IMR-90 (cell line): Measurements from ENCODE around the gene FBLIM1. TPM values are rescaled to one million over a fixed set of nuclear protein-coding genes. Genes with fewer than 3 reads are reported as not detected.

Source experiments
- ATAC-seq: fragments of 200-7000 bp; cut with Tn5 transposase; 2 replicates; pipeline ENCODE4 v1.9.1; 2020; ENCODE audit warnings: low read depth, mild to moderate bottlenecking, moderate library complexity
- BruUV-seq: library from RNA; stranded (reverse); fragments of 400-500 nt; replicated peaks from 2 replicates; lab custom pipeline; 2021; lab: Mats Ljungman, UMichigan
- CTCF ChIA-PET: fragments of 300-600 bp; formaldehyde crosslinking; extraction: SDS; loops from one replicate; lab custom pipeline; 2021; ENCODE audit warnings: antibody characterized with exemption; lab: Yijun Ruan, JAX
- POLR2A ChIA-PET: fragments of 300-600 bp; sonication (Branson Sonifier 250); formaldehyde crosslinking; loops from one replicate; lab custom pipeline; 2022; ENCODE audit warnings: antibody characterized with exemption; ENCODE audit not compliant: unreplicated experiment; lab: Charles Lee
- DNase-seq: peaks from one replicate; pipeline ENCODE4 v3.0.0; 2013
- H2AFZ ChIP-seq: replicated peaks from 2 replicates; pipeline ENCODE3; 2013; ENCODE audit warnings: low read length, mild to moderate bottlenecking; ENCODE audit not compliant: poor library complexity
- H2AK5ac ChIP-seq: 2 replicates; pipeline ENCODE4 v1.6.1; 2013; ENCODE audit warnings: low read depth, low read length, inconsistent platforms
- H2AK9ac ChIP-seq: replicated peaks from 2 replicates; pipeline ENCODE3; 2013; ENCODE audit warnings: mild to moderate bottlenecking, low read depth, low read length, moderate library complexity; ENCODE audit not compliant: poor library complexity
- H2BK120ac ChIP-seq: 2 replicates; pipeline ENCODE4 v1.6.1; 2013; ENCODE audit warnings: low read depth, low read length, inconsistent platforms
- H2BK15ac ChIP-seq: 3 replicates; pipeline ENCODE4 v1.6.1; 2013; ENCODE audit warnings: low read depth, low read length, inconsistent platforms
- H2BK20ac ChIP-seq: 2 replicates; pipeline ENCODE4 v1.6.1; 2013; ENCODE audit warnings: low read depth, mild to moderate bottlenecking, inconsistent platforms, low read length, moderate library complexity
- H2BK5ac ChIP-seq: 2 replicates; pipeline ENCODE4 v1.6.1; 2013; ENCODE audit warnings: mild to moderate bottlenecking, low read depth, low read length, inconsistent platforms; ENCODE audit not compliant: poor library complexity, severe bottlenecking
- H3K14ac ChIP-seq: replicated peaks from 2 replicates; pipeline ENCODE4 v1.6.1; 2013; ENCODE audit warnings: low read depth, low read length, inconsistent platforms
- H3K18ac ChIP-seq: 2 replicates; pipeline ENCODE4 v1.6.1; 2013; ENCODE audit warnings: low read depth, low read length, control low read depth
- H3K23ac ChIP-seq: 2 replicates; pipeline ENCODE4 v1.6.1; 2013; ENCODE audit warnings: low read depth, low read length, inconsistent platforms
- H3K27ac ChIP-seq: 2 replicates; pipeline ENCODE4 v1.5.1; 2013; ENCODE audit warnings: mild to moderate bottlenecking, control low read depth, low read length; ENCODE audit not compliant: insufficient read depth
- H3K27me3 ChIP-seq: 2 replicates; pipeline ENCODE4 v1.6.1; 2013; ENCODE audit warnings: low read length; ENCODE audit not compliant: control insufficient read depth, insufficient read depth
- H3K36me3 ChIP-seq: 2 replicates; pipeline ENCODE4 v1.6.1; 2013; ENCODE audit warnings: low read length, mixed read lengths; ENCODE audit not compliant: control insufficient read depth, insufficient read depth
- H3K4ac ChIP-seq: 2 replicates; pipeline ENCODE4 v1.6.1; 2013; ENCODE audit warnings: low read depth, low read length, inconsistent platforms
- H3K4me1 ChIP-seq: 2 replicates; pipeline ENCODE4 v1.6.1; 2013; ENCODE audit warnings: low read length, mixed read lengths; ENCODE audit not compliant: control insufficient read depth, insufficient read depth
- H3K4me2 ChIP-seq: 2 replicates; pipeline ENCODE4 v1.6.1; 2013; ENCODE audit warnings: low read depth, mild to moderate bottlenecking, control low read depth, low read length, moderate library complexity
- H3K4me3 ChIP-seq: 2 replicates; pipeline ENCODE4 v1.5.1; 2013; ENCODE audit warnings: low read depth, mild to moderate bottlenecking, control low read depth, low read length, moderate library complexity; ENCODE audit not compliant: insufficient read depth
- H3K56ac ChIP-seq: 2 replicates; pipeline ENCODE4 v1.6.1; 2013; ENCODE audit warnings: low read length, inconsistent platforms; ENCODE audit not compliant: insufficient read depth; ENCODE audit errors: extremely low read depth
- H3K79me1 ChIP-seq, 2 experiments: 2 replicates each; pipeline ENCODE4 v1.6.1; 2013; ENCODE audit warnings: low read length in 2 of 2, inconsistent platforms in 1 of 2, low read depth in 1 of 2
- H3K9ac ChIP-seq: 2 replicates; pipeline ENCODE4 v1.6.1; 2013; ENCODE audit warnings: low read depth, low read length, control low read depth
- H3K9me1 ChIP-seq: 2 replicates; pipeline ENCODE4 v1.6.1; 2013; ENCODE audit warnings: low read length, inconsistent platforms; ENCODE audit not compliant: insufficient read depth
- H3K9me3 ChIP-seq: 2 replicates; pipeline ENCODE4 v1.6.1; 2013; ENCODE audit warnings: low read length; ENCODE audit not compliant: control insufficient read depth, insufficient read depth
- H4K20me1 ChIP-seq: 2 replicates; pipeline ENCODE4 v1.6.1; 2013; ENCODE audit warnings: low read length, inconsistent platforms; ENCODE audit not compliant: insufficient read depth
- H4K5ac ChIP-seq: 2 replicates; pipeline ENCODE4 v1.6.1; 2013; ENCODE audit warnings: mild to moderate bottlenecking, low read depth, low read length, control low read depth
- H4K8ac ChIP-seq, 2 experiments: 2 replicates each; pipeline ENCODE4 v1.6.1; 2013; ENCODE audit warnings: low read depth in 2 of 2, low read length in 2 of 2, control low read depth in 1 of 2, inconsistent platforms in 1 of 2
- H4K91ac ChIP-seq: 2 replicates; pipeline ENCODE4 v1.6.1; 2013; ENCODE audit warnings: low read depth, low read length, inconsistent platforms; ENCODE audit not compliant: insufficient read depth
- BHLHE40 ChIP-seq: fragments of 150-350 bp; IDR thresholded peaks from 2 replicates; pipeline ENCODE4 v1.6.1; 2016; ENCODE audit warnings: mild to moderate bottlenecking, low read depth, low read length
- CEBPB ChIP-seq: IDR thresholded peaks from 2 replicates; pipeline ENCODE4 v1.6.1; 2012; ENCODE audit warnings: low read depth, low read length, improper control_type of control experiment
- FOS ChIP-seq: fragments of 150-350 bp; IDR thresholded peaks from 2 replicates; pipeline ENCODE4 v1.6.1; 2016; ENCODE audit warnings: low read depth, low read length
- MAFK ChIP-seq: IDR thresholded peaks from 2 replicates; pipeline ENCODE4 v1.6.1; 2012; ENCODE audit warnings: low read depth, low read length, improper control_type of control experiment
- MAZ ChIP-seq: IDR thresholded peaks from 2 replicates; pipeline ENCODE4 v1.6.1; 2012; ENCODE audit warnings: low read depth, mild to moderate bottlenecking, low read length, improper control_type of control experiment, moderate library complexity, borderline replicate concordance
- POLR2A ChIP-seq: IDR thresholded peaks from 2 replicates; pipeline ENCODE4 v1.6.1; 2012; ENCODE audit warnings: mild to moderate bottlenecking, low read depth, low read length
- RCOR1 ChIP-seq: IDR thresholded peaks from 2 replicates; pipeline ENCODE4 v1.6.1; 2012; ENCODE audit warnings: mild to moderate bottlenecking, low read length, improper control_type of control experiment; ENCODE audit not compliant: insufficient replicate concordance
- SMC3 ChIP-seq: fragments of 150-350 bp; IDR thresholded peaks from 2 replicates; pipeline ENCODE4 v1.6.1; 2016; ENCODE audit warnings: low read depth, mild to moderate bottlenecking, antibody characterized with exemption, low read length, moderate library complexity
- WGBS, 2 experiments: methylation state at CpG; one replicate each; pipeline versions ENCODE4 v1.1.5 to v1.1.7; 2013; ENCODE audit warnings: missing lambda C conversion rate in 2 of 2; ENCODE audit not compliant: insufficient read length in 1 of 2; ENCODE audit errors: extremely low coverage in 2 of 2; 5-methylcytosine and 5-hydroxymethylcytosine counted together
- dilution Hi-C: fragments of 300-500 bp; cut with HindIII; formaldehyde crosslinking; loops from one replicate; pipeline ENCODE4 v1.14.3; 2018; ENCODE audit warnings: low sequenced_read_pairs; ENCODE audit not compliant: unreplicated experiment
- in situ Hi-C: fragments of 300-500 bp; cut with MboI; formaldehyde crosslinking; loops from 3 replicates; pipeline ENCODE4 v1.14.3; 2019; ENCODE audit warnings: low sequenced_read_pairs, inconsistent platforms, mixed read lengths
- intact Hi-C: fragments of 100-400 bp; cut with micrococcal nuclease; formaldehyde crosslinking; loops from 2 replicates; pipeline ENCODE4 v1.10.0; 2022
- polyA plus RNA-seq, 3 experiments: library from polyadenylated mRNA; depleted of rRNA; stranded (reverse); fragments of >200 nt; gene quantifications; 2 replicates each; pipeline ENCODE4 v1.2.3, GENCODE V29; 2012; ENCODE audit warnings: low replicate concordance in 1 of 3
- total RNA-seq: library from RNA; depleted of rRNA; stranded (reverse); fragments of >200 nt; gene quantifications from 2 replicates; pipeline ENCODE4 v1.2.3, GENCODE V29; 2012
- TF ChIP-seq, protein P1 (sequence below): conservative IDR thresholded peaks from 2 replicates; pipeline ENCODE4 v1.5.1; 2012; ENCODE audit warnings: mild to moderate bottlenecking, low read depth, low read length, improper control_type of control experiment

The FBLIM1 gene
- total and polyA plus RNA-seq, 2 of the 4 experiments (the other 2 are of a cell fraction), result 52.2 to 140 TPM

GRCh38 chr1:15835741-15836510 is 77.3 kb downstream of the FBLIM1 start:
- BruUV-seq, result no TSS peak
- 17% methylated on average over 16 of the region's 66 CpGs; no CpG with 5 or more reads in 1 of the 2 experiments for WGBS, 2 experiments
- H3K27ac ChIP-seq, result peak overlapping the region; percentile 85
- peak overlapping the region; percentile 0; the same call in 1 of the 2 replicates for H2BK20ac ChIP-seq
- H3K9me1 ChIP-seq, result no peaks in the 10 kb centered on the region
- intact Hi-C loops, result loop anchor here (1.0 to 2.0 kb wide), 2 partner anchors 13 to 37 kb away; no protein-coding TSS in a partner anchor
- peak overlapping the region; percentile 93 for H3K56ac ChIP-seq
- H2AK5ac ChIP-seq, result peak overlapping the region; percentile 76
- TF ChIP-seq RCOR1 (peak; percentile 24), CEBPB (peak; percentile 71; the same call in 1 of the 2 replicates), FOS (0 out of 2 replicates have a peak, but pooled peaks have one; percentile 12), MAZ (peak; percentile 97; the same call in 1 of the 2 replicates), MAFK (peak; percentile 51; the same call in 1 of the 2 replicates), BHLHE40 (peak; percentile 63), POLR2A (peak; percentile 85), SMC3 (no peak)
- TF ChIP-seq, protein P1, sequence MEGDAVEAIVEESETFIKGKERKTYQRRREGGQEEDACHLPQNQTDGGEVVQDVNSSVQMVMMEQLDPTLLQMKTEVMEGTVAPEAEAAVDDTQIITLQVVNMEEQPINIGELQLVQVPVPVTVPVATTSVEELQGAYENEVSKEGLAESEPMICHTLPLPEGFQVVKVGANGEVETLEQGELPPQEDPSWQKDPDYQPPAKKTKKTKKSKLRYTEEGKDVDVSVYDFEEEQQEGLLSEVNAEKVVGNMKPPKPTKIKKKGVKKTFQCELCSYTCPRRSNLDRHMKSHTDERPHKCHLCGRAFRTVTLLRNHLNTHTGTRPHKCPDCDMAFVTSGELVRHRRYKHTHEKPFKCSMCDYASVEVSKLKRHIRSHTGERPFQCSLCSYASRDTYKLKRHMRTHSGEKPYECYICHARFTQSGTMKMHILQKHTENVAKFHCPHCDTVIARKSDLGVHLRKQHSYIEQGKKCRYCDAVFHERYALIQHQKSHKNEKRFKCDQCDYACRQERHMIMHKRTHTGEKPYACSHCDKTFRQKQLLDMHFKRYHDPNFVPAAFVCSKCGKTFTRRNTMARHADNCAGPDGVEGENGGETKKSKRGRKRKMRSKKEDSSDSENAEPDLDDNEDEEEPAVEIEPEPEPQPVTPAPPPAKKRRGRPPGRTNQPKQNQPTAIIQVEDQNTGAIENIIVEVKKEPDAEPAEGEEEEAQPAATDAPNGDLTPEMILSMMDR, result no peak
- no peaks in the 10 kb centered on the region for H3K36me3 ChIP-seq
- CTCF ChIA-PET, result no interaction called here
- peaks cover 5 to 24% of the 10 kb centered on the region in 2 experiments; a peak in 3 of 4 replicates for H3K79me1 ChIP-seq
- peak overlapping the region; percentile 90 for H3K4ac ChIP-seq
- peak overlapping the region; percentile 88 to 97 for H4K8ac ChIP-seq
- POLR2A ChIA-PET, result no interaction called here
- in situ Hi-C loops, result no loop called here
- peak overlapping the region; percentile 98 for H2AFZ ChIP-seq
- H3K27me3 ChIP-seq, result no peaks in the 10 kb centered on the region
- no peaks in the 10 kb centered on the region for H4K20me1 ChIP-seq
- H2BK120ac ChIP-seq, result peak overlapping the region; percentile 69
- H3K9ac ChIP-seq, result peak overlapping the region; percentile 77
- H3K18ac ChIP-seq, result peak overlapping the region; percentile 71
- H3K23ac ChIP-seq, result peak overlapping the region; percentile 88
- H3K4me1 ChIP-seq, result peaks cover 2% of the 10 kb centered on the region; the same call in 1 of the 2 replicates
- H4K91ac ChIP-seq, result peak overlapping the region; percentile 91
- H4K5ac ChIP-seq, result peak overlapping the region; percentile 70
- peak overlapping the region; percentile 91 for H2BK5ac ChIP-seq
- H3K4me2 ChIP-seq, result peak overlapping the region; percentile 70
- H3K14ac ChIP-seq, result peak overlapping the region; percentile 93
- peak overlapping the region; percentile 57; the same call in 1 of the 3 replicates for H2BK15ac ChIP-seq
- H3K4me3 ChIP-seq, result peak overlapping the region; percentile 68
- dilution Hi-C loops, result no loop called here
- peak overlapping the region; percentile 99 for H2AK9ac ChIP-seq
- H3K9me3 ChIP-seq, result no peaks in the 10 kb centered on the region
- ATAC-seq (peak; percentile 82), DNase-seq (peak; percentile 99)
